Stimulated activated CD4-positive, alpha-beta T cell treated with anti-CD3 and anti-CD28 coated beads, Interleukin-12 subunit alpha, Interleukin-12 subunit beta, amount 100 ng/mL, for 4 hours (primary cell): ENCODE measurements around the gene TGFB1.
A peak's percentile ranks its signal among the peaks of the same experiment; 100 is the strongest.

ENCODE experiments used
- DNase-seq: peaks from one replicate; pipeline ENCODE4 v3.0.0-alpha.2; 2020

TGFB1 gene

DNA sequence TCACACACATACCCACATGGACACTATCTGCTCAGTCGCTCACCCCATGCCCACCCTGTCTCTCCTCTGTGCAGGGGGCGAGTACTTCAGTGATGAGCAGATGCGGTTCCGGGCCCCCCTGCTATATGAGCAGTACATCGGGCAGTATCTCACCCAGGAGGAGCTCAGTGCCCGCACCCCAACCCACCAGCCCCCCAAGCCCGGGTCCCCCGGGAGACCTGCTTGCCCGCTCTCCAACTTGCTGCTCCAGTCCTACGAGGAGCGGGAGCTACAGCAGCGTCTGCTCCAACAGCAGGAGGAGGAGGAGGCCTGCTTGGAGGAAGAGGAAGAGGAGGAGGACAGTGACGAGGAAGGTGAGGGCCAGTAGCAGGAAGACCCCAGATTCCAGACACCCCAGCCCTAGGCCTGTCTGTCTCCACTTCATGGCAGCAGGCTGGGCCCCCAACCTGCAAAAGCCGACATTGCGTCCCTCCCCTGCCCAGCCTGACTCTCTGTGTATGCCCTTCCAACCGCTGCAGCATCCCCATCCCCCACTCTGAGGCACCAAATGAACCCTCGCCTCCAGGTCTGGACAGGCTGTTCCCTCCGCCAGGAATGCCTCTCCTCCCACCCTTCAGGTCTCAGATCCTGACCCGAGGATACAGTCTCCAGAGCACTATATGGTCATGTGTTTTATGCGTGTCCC is 34.1 kb downstream of the TGFB1 start:
- no peak for DNase-seq

DNA sequence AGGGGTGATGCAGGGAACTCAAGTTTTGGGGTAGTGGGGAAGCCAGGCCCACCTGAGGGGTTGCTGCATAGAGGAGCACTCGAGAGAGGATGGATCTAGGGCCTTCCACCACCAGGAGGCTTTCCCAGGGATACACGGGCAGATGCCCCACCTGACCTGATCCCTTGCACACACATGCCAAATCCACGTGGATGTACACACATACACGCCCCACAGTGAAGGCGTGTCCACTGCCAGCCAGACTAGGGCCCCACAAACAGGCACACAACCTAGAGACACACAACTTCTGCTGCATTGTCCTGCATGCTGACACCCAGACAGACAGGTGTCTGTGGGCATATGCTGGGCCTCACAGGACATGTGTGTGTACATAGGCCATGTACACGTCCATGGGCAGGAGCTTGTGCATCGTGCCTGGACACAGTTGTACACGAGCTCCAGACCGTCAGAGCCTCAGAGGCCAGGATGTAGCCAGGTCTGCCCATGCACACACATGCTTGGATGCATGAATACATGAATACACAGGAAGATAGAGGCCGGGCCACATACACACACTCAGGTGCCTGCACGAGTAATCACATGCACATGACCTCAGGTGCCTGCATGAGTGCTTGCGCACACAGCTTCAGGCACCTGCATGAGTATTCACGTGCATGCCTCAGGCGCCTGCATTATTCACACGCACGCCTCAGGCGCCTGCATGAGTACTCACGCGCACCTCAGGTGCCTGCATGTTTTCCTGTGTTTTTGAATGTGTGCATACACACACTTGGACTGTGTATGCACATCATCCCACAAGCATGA is 34.8 kb downstream of the TGFB1 start:
- DNase-seq: no peak

DNA sequence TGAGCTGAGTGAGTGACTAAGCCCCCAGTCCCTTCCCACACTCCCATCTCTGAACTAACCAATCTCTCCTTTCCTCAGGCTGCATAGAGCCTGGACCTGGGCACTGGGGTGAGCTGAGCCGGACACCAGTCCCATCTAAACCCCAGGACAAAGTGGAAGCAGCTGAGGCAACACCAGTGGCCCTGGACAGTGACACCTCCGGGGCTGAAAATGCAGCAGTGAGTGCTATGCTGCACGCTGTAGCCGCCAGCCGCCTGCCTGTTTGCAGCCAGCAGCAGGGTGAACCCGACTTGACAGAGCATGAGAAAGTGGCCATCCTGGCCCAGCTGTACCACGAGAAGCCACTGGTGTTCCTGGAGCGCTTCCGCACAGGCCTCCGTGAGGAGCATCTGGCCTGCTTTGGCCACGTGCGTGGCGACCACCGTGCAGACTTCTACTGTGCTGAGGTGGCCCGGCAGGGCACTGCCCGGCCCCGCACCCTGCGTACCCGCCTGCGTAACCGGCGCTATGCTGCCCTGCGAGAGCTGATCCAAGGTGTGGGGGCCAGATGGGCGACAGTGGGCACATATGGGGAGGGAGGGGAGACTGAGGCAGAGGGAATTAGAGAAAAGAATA is 37.3 kb downstream of the TGFB1 start:
- no peak for DNase-seq

DNA sequence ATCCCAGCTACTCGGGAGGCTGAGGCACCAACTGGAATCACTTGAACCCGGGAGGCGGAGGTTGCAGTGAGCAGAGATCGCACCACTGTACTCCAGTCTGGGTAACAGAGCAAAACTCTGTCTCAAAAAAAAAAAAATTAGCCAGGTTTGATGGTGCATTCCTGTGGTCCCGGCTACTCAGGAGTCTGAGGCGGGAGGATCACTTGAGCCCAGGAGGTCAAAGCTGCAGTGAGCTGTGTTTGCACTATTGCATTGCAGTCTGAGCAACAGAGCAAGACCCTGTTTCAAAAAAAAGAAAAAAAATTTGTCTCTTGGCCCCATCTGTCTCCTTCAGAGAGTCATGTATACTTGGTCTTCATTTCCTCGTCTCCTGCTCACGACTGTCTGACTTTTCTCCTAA is 42.1 kb downstream of the TGFB1 start:
- DNase-seq: no peak

DNA sequence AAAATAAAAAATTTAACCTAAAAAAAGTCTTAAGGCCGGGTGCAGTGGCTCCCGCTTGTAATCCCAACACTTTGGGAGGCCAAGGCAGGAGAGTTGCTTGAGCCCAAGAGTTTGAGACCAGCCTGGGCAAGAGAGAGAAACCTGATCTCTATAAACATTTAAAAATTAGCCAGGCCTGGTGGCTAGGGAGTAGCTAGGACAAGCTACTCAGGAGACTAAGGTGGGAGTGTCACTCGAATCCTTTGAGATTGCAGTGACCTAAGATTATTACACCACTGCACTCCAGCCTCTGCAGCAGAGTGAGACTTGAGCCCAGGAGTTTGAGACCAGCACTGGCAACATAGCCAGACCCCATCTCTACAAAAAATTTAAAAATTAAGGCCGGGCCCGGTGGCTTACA is 42.6 kb downstream of the TGFB1 start:
- no peak for DNase-seq

DNA sequence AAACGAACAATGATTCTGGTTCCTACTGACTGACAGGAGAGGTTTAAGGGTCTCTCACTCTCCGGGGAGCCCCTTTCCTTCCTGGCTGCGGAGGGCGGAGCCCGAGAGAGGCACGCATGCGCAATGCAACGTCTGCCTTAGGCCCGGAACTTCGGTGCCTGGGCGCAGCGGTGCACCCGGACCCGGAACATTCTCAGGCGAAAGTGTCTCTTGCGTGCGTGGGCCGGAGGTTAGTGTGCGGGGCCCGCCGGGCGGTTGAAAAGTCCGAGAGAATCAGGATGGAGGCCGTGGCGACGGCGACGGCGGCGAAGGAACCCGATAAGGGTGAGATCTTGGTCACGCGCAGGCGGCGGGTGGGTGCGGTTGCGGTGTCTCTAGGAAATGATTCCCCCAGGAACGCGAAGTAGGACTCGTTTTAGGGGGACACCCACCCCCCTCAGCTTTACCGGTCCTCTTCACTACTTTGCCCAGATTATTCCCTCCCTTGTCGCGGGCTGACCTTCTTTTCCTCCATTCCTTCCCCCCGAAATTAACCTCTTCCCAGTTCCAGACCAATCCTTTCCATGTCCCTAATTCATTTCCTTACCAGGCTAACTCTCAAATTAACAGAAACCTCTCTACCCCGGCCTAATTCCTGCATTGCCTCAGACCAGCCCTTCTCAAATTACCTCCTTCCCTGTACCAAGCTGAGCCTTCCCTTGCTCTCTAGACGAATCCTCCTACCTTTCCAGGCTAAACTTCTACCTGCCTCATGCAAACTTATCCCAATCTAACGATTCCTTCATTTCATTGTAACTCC is 43.5 kb downstream of the TGFB1 start, which contains the start of gene CCDC97:
TSS of gene CCDC97 (plus strand) at position 140 of the 799 bp plus-strand sequence. CDS start at position 279, 139 bp downstream.
- DNase-seq: peak; percentile 86

DNA sequence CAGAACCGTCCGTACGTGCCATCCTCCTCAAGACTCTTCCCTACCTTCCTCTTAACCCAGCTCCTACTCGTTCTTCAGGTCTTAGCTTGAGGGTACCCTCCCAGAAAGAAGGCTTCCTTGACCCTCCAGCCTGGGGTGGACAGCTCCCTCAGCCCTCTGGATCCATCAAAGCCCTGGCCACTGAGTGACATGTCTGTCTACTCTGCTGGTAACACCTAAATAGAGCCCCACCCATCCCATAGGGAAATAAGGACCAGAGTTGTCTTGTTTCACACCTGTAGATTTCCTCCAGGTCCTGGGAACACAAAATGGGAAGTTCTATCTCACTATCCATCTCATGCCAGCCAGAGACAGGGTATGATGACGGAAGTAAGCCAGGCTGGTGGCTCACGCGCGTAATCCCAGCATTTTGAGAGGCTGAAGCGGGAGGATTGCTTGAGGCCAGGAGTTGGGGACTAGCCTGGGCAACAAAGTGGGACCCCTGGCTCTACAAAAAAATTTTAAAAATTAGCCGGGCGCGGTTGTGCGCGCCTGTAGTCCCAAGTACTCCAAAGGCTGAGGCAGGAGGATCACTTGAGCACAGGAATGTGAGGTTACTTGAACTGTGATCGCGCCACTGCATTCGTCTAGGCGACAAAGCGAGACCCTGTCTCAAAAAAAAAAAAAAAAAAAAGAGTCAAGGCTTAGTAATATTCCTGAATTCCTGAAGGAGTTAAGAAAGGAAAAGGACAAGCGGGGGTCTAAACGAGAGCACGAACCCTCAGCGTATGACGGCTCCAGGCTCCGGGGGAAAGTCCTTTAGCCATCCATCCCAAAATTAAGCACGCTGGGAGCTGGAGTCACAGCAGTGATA is 44.3 kb downstream of the TGFB1 start:
- DNase-seq: no peak

DNA sequence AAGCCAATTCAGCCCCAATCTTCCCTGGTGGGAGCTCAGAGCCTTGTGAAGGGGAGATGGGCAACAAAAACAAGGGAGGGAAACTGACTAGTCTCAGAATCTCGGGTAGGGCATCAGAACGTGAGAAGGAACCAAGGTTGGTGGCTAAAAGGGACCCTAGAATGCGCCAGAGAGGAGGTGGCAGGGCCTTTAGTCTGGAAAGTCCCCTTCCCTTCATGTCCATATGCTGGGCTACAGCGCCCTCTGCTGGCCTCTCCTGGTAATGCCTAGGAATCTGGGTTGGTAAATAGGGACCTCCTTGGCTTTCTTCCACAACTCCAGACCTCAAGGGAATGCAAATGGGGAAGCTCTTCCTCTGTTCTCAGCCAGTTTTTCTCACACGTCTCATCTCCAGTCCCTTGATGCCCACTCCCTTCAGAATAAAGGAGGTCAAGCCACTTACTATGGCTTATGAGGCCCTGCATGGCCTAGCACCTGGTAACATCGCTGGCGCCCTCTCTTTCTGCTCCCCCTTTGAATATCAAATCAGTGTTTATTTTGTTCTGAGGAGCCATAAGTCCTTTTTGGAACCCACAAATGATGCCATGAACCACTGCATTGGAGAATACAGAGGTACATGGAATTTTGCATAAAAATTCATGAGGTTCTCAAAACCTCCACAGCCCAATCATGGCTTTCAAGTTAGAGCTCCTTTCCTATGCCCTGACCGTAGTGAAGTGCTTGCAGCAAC is 45.1 kb downstream of the TGFB1 start:
- peak; percentile 95 for DNase-seq

DNA sequence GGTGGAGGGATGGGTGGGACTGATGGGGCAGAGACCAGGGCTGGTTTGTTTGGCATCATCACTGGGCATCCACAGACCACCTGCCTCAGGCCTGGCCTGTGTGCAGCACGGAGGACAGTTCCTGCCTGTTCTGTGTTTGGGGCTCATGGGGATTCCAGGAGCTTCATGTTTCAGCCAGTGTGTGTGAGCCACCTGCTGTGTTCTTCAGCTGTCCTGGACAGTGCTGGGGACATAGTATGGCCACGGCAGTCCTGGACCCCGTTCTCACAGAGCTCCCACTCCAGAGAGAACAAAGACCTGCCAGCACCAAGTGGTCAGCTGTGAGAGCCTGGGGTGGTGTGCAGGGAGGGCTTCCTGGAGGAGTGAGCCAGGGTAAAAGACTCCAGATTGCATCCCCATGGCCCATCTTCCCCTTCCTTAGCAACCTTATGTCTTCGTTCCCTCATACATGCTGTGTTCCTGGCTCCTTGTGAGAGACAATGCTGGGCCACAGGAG is 45.7 kb downstream of the TGFB1 start:
- DNase-seq: no peak

DNA sequence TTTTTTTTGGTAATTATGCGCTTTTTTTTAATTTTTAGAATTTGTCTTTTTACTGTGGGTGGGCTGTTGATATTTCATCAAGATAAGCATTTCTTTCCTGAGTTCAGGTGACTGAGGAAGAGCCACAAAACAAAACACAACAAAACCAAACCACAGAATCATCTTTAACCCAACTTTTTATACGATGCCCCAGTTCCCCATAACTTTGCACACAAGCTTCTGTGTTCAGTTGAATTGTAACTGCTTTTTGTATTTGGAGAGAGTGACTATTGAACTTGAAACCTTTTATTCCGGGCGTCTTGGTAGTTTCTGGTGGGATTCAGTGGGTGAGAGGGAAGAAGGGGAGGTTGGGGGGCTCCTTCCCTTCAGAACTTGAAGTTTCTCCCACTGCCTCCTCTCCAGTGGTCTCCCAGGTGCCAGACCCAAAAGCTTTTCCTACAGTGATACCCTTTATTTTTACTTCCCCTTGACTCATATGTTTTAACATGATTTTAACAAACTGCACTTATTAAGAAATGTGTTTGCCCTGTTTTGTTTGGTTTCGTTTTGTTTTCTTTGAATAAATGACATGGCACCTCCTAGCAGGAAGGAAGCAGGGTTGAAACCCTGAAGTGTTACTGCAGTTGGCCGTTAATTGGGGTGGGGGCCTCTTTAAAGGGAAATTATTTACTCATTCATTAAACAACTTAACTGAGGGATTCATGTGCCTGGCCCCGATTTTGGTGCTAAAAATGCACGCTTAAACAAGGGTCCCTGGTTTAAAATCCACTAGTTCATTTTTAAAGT is 46.4 kb downstream of the TGFB1 start:
- DNase-seq: no peak

DNA sequence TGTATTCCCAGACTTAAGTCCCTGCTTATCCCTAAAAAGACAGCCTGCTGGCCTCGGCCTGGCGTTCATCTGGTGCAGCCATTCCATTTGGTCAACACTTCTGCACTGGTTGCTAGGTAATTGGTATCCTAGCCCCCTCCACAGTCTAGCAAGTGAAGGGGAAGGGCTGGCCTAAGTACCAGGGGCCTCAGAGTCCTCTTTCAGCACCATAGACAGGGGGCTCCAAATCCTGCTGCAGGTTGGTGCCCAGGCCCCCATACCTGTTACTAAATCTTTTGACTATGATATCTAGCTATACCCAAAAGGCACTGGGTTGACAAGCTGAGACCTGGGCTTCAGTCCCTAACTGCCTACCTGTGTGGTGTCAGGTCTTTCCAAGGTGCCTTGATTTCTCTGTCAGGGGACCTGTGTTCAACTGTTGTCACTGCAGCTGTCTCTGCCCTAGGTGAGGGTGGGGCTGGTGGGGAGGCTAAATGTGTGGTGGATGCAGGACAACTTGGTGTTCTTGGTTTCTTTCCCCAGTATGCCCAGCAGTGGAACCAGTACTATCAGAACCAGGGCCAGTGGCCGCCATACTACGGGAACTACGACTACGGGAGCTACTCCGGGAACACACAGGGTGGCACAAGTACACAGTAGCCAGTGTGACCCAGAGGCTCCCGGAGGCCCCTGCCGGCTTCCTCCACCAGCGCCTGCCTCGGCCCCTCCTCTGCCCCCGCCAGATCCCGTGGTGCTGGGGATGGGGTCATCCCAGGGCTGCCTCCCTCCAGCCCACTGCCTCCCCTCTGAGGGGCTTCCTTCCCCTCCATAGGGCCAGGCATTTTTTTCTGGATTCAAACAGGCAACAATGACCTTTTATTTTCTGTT is 47.6 kb downstream of the TGFB1 start:
- no peak for DNase-seq

DNA sequence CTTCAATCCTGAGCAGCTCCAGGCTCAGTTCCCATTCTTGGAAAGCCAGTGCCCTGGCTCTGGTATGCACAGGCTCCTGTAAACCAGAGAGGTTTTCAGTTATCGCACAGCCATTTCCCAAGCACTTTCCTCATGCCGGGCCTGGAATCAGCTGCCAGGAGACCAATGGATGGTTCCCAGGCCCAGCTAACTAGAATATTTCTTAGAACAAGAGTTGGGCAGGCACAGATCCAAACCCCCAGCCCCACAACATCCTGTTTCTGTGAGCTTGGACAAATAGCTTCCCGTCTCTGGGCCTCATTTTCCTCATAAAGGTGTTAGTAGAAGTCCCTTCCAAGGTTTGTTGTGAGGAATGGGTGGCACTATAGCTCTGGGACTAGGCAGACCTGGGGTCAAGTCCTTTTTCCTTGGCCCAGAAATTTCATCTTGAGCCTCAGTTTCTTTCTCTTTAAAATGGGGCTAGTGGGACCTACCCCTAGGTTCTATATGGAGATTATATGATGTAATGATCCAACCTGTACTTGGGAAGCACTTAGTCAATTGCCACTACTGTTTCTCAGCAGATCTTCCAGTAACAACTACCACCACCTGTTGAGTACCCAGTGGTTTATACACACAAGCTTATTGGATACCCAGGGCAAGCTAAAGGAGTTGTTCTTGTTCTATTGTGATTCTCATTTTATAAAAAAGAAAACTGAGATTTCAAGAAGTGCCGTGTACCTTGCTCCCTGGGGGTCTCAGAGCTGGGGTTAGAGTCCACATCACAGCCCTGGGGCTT is 48.8 kb downstream of the TGFB1 start:
- no peak for DNase-seq

DNA sequence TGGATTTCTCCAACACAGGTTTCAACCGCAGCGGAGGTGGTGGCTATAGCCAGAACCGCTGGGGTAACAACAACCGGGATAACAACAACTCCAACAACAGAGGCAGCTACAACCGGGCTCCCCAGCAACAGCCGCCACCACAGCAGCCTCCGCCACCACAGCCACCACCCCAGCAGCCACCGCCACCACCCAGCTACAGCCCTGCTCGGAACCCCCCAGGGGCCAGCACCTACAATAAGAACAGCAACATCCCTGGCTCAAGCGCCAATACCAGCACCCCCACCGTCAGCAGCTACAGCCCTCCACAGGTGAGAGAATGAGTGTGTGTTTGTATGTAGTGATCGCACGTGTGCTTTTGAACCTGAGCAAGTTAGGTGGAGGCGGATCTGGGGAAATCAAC is 49.8 kb downstream of the TGFB1 start:
- DNase-seq: no peak

DNA sequence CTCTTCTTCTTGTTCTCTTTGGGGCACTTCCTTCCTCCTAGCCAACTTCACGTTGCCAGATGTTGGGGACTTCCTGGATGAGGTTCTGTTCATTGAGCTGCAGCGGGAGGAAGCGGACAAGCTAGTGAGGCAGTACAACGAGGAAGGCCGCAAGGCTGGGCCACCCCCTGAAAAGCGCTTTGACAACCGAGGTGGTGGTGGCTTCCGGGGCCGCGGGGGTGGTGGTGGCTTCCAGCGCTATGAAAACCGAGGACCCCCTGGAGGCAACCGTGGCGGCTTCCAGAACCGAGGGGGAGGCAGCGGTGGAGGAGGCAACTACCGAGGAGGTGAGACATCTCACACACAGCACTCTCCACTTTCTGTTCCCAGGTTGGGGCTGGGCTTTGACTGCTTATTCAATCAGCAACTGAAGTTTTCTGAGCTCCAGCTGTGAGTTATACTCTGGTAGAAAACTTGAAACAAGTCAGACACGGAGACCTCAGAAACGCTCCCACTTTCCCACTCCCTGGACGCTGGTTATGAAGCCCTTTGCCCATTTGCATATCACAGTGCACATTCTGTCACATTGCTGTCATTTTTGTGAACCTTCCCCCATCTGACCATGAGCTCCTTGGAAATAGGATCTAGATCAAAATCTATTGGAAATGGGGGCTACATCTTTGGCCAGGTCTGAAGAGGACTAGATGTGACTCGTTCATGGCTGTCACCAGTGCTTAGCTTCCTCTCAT is 50.9 kb downstream of the TGFB1 start:
- DNase-seq: peak; percentile 60

DNA sequence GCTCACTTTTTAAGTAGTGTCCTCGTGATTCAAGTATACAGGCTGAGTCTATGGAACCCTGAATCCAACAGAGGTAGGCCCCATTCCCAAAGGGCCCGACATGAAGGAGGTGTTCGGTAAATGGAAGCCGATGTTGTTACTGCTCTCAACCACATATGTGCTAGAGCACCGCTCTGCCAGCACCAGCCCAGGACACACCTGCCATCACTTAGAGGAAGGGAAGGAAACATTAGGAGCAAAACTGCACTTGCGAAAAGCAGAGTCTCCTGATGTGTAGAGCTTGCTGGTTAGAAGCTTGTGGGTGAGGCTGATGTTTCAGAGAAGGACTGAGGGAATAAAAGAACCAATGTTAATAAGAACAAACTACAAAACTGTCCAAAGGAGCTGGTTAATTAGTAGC is 53.2 kb downstream of the TGFB1 start:
- DNase-seq: no peak

DNA sequence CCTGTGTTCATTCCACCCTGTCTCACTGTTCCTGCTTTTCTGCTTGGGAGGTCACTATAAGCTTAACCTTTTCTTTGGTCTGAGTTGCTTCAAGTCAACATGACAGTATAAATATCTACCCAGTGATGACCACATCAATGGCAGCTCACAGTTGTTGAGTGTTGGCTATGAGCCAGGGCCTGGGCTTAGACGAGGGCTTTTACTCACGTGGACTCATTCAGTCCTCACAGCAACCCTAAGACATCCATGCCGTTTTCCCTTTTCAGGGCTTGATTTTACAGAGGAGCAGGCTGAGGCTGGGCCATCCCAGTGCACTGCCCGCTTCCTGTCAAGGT is 54.0 kb downstream of the TGFB1 start:
- DNase-seq: no peak

DNA sequence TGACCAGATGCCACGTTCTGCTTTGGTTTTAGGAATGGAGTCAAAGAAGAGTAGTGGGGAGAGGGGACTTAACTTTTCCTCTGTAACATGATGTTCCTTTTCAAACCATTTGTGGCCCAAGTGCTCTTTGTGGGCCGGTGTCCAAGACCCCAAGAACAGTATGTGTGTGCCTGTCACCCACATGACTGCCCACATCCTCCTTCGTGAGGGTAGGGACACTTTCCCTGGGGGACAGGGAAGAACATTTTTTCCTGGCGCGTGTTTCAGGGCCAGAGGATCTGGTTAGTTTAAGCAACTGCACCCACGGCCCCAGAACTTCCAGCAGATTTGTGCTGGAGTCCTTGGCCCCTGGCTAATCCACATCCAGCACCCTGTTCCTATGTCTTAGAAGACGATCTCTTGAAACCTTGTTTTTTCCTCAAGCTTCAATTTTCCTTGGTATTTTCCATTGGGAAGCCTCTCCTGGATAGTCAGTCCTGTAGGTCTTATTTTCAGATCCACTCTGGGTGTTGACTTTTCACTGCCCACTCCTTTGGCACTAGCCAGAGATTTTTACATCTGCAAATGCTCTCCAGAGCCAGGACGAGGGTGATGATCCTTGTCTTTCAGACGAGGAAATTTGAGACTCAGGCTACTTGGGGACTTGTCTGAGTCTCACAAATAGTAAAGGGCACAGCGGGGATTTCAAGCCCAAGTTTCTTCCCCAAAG is 54.5 kb downstream of the TGFB1 start:
- no peak for DNase-seq
